OCI-LY3 (cell line): Measurements from ENCODE around the gene SEC14L6.

Source experiments
- H2AFZ ChIP-seq: fragments of 200-600, 300-600 bp; shearing (Covaris generic); 2 replicates; pipeline ENCODE4 v1.6.0; 2014; ENCODE audit warnings: antibody characterized with exemption, low read depth, low read length
- H3K27ac ChIP-seq: fragments of 200-600, 300-600 bp; sonication (generic); 2 replicates; pipeline ENCODE4 v1.5.1; 2014; ENCODE audit warnings: mild to moderate bottlenecking, low read length, moderate library complexity, mixed read lengths
- H3K27me3 ChIP-seq: fragments of 200-600, 300-600 bp; sonication (generic); 2 replicates; pipeline ENCODE4 v1.6.1; 2014; ENCODE audit warnings: low read depth, low read length, mixed read lengths
- H3K36me3 ChIP-seq: fragments of 200-600, 300-600 bp; sonication (generic); replicated peaks from 2 replicates; pipeline ENCODE3; 2014; ENCODE audit warnings: low read depth, low read length, mixed read lengths
- H3K4me1 ChIP-seq: fragments of 300-600, 200-600 bp; sonication (generic); 2 replicates; pipeline ENCODE4 v1.6.1; 2014; ENCODE audit warnings: low read length, mixed read lengths
- H3K4me2 ChIP-seq: fragments of 200-600, 300-600 bp; sonication (generic); 2 replicates; pipeline ENCODE4 v1.6.1; 2014; ENCODE audit warnings: low read length, mixed read lengths
- H3K4me3 ChIP-seq: fragments of 300-600, 200-600 bp; sonication (generic); 2 replicates; pipeline ENCODE4 v1.5.1; 2014; ENCODE audit warnings: antibody characterized with exemption, mild to moderate bottlenecking, low read length, moderate library complexity
- H3K79me2 ChIP-seq: fragments of 300-600, 200-600 bp; shearing (Covaris generic); 2 replicates; pipeline ENCODE4 v1.6.1; 2014; ENCODE audit warnings: mild to moderate bottlenecking, low read length, mixed read lengths
- H3K9ac ChIP-seq: fragments of 300-600, 200-600 bp; shearing (Covaris generic); 2 replicates; pipeline ENCODE4 v1.6.0; 2014; ENCODE audit warnings: mild to moderate bottlenecking, low read length, moderate library complexity
- H3K9me3 ChIP-seq: fragments of 200-600, 300-600 bp; shearing (Covaris generic); 2 replicates; pipeline ENCODE4 v1.6.1; 2014; ENCODE audit warnings: low read length, mixed read lengths; ENCODE audit not compliant: insufficient read depth
- H4K20me1 ChIP-seq: fragments of 200-600, 300-600 bp; sonication (generic); 2 replicates; pipeline ENCODE4 v1.6.1; 2016; ENCODE audit warnings: low read length, mixed read lengths; ENCODE audit not compliant: insufficient read depth
- CTCF ChIP-seq: fragments of 200-600, 300-600 bp; sonication (generic); IDR thresholded peaks from 2 replicates; pipeline ENCODE4 v1.5.1; 2014; ENCODE audit warnings: antibody characterized with exemption, low read length, low read depth
- EZH2phosphoT487 ChIP-seq: fragments of 200-600 bp; shearing (Covaris generic); IDR thresholded peaks from 2 replicates; pipeline ENCODE4 v1.6.1; 2018; ENCODE audit warnings: antibody characterized with exemption, mixed run types, low read depth

The SEC14L6 gene

GRCh38 chr22:30485362-30485988 lies 61.1 kb downstream of the SEC14L6 start:
- TF ChIP-seq CTCF (peak; percentile 94), EZH2phosphoT487 (no peak)
- Histone ChIP-seq H3K9ac (no peak overlapping the region), H4K20me1 (no peaks in the 10 kb centered on the region), H3K79me2 (no peaks in the 10 kb centered on the region), H3K4me3 (no peak overlapping the region), H3K27ac (no peak overlapping the region), H3K27me3 (0 out of 2 replicates have a peak, but pooled peaks cover 5% of the 10 kb centered on the region), H2AFZ (peak overlapping the region; percentile 77; the same call in 1 of the 2 replicates), H3K9me3 (no peaks in the 10 kb centered on the region), H3K4me1 (peaks cover 2% of the 10 kb centered on the region; the same call in 1 of the 2 replicates), H3K4me2 (peak overlapping the region; percentile 43), H3K36me3 (no peaks in the 10 kb centered on the region)

- Histone ChIP-seq H3K9me3 (no peaks in the 10 kb centered on the region), H3K27ac (no peak overlapping the region), H3K9ac (no peak overlapping the region), H3K36me3 (no peaks in the 10 kb centered on the region), H3K4me2 (no peak overlapping the region), H4K20me1 (no peaks in the 10 kb centered on the region), H2AFZ (no peak overlapping the region), H3K4me1 (peaks cover 2% of the 10 kb centered on the region; the same call in 1 of the 2 replicates), H3K79me2 (no peaks in the 10 kb centered on the region), H3K27me3 (peaks cover 4% of the 10 kb centered on the region), H3K4me3 (no peak overlapping the region)
- no peak for TF ChIP-seq EZH2phosphoT487
Measured at GRCh38 chr22:30483169-30483568, 63.4 kb downstream of the SEC14L6 start.

- Histone ChIP-seq H3K4me2 (no peak overlapping the region), H3K9me3 (no peaks in the 10 kb centered on the region), H3K79me2 (no peaks in the 10 kb centered on the region), H3K36me3 (no peaks in the 10 kb centered on the region), H3K4me3 (no peak overlapping the region), H2AFZ (no peak overlapping the region), H4K20me1 (no peaks in the 10 kb centered on the region), H3K9ac (no peak overlapping the region), H3K27me3 (peaks cover 10% of the 10 kb centered on the region), H3K27ac (no peak overlapping the region), H3K4me1 (peaks cover 2% of the 10 kb centered on the region; the same call in 1 of the 2 replicates)
- TF ChIP-seq EZH2phosphoT487 (no peak), CTCF (no peak)
Measured at GRCh38 chr22:30481711-30482110, 64.8 kb downstream of the SEC14L6 start.

GRCh38 chr22:30479981-30480380 lies 66.6 kb downstream of the SEC14L6 start:
- no peak overlapping the region for H3K4me2 ChIP-seq
- no peak overlapping the region for H3K27ac ChIP-seq
- no peaks in the 10 kb centered on the region for H3K36me3 ChIP-seq
- no peaks in the 10 kb centered on the region for H3K79me2 ChIP-seq
- H3K9me3 ChIP-seq: no peaks in the 10 kb centered on the region
- peaks cover 15% of the 10 kb centered on the region for H3K27me3 ChIP-seq
- no peaks in the 10 kb centered on the region for H3K4me1 ChIP-seq
- H2AFZ ChIP-seq: no peak overlapping the region
- no peak overlapping the region for H3K4me3 ChIP-seq
- H3K9ac ChIP-seq: no peak overlapping the region
- H4K20me1 ChIP-seq: no peaks in the 10 kb centered on the region
- no peak for TF ChIP-seq CTCF
- TF ChIP-seq EZH2phosphoT487: no peak
